Duodenal mucosa (tissue), 2 donors: Measurements from ENCODE around the gene GNB1.

Source experiments
- H3K27ac ChIP-seq: one replicate; pipeline ENCODE4 v1.7.0; 2013; ENCODE audit warnings: low read depth, low read length
- H3K27me3 ChIP-seq, 2 donors: one replicate each; pipeline ENCODE4 v1.7.0; 2013; ENCODE audit warnings: low read length in 2 of 2, control low read depth in 1 of 2; ENCODE audit not compliant: insufficient read depth in 2 of 2, control insufficient read depth in 1 of 2
- H3K36me3 ChIP-seq, 2 donors: one replicate each; pipeline ENCODE4 v1.7.0; 2013; ENCODE audit warnings: low read length in 2 of 2, control low read depth in 1 of 2; ENCODE audit not compliant: insufficient read depth in 2 of 2, control insufficient read depth in 1 of 2
- H3K4me1 ChIP-seq, 2 donors: one replicate each; pipeline ENCODE4 v1.7.0; 2013; ENCODE audit warnings: low read length in 2 of 2, control low read depth in 1 of 2; ENCODE audit not compliant: insufficient read depth in 2 of 2, control insufficient read depth in 1 of 2
- H3K4me3 ChIP-seq, 2 donors: one replicate each; pipeline ENCODE4 v1.7.0; 2013; ENCODE audit warnings: low read length in 2 of 2, low read depth in 1 of 2
- H3K9ac ChIP-seq, 2 donors: one replicate each; pipeline ENCODE4 v1.7.0; 2013; ENCODE audit warnings: low read length in 2 of 2, low read depth in 1 of 2
- H3K9me3 ChIP-seq, 2 donors: one replicate each; pipeline ENCODE4 v1.7.0; 2013; ENCODE audit warnings: low read length in 2 of 2, control low read depth in 1 of 2; ENCODE audit not compliant: control insufficient read depth in 1 of 2

Gene GNB1

DNA sequence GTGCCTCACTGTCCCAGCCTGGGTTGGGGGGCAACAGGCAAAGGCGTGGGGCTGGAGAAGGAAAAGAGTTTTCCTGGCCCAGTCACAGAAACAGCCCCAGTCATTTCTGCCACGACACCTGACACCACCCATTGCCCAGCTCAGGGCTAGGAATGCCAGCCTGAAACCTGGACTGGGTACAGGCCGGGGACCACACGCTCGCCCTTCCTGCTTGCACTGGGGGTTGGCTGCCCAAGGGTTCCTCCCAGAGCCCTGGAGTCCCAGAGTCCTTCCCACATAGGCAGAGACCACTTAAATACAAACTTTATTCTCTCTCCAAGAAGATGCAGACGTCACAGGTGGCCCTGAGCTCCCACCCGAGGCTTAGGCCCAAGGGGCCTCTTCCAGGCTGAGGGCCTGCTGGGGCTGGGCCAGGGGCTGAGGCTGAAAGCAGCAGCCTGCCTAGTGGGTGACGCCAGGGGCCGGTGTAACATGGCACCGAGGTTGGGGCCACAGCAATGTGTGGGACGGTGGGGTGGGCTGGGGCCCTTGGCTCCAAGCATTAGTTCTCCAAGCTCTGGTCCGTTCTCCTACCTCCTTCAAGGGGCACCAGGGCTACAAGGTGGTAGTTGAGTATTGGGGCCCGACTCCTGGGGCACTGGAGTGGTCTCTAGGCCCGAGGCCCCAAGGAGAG is 26.6 kb upstream of the GNB1 start:
- H3K9ac ChIP-seq: no peak overlapping the region
- H3K27ac ChIP-seq: no peak overlapping the region
- peaks cover 18 to 24% of the 10 kb centered on the region in 2 donors for H3K4me1 ChIP-seq

DNA sequence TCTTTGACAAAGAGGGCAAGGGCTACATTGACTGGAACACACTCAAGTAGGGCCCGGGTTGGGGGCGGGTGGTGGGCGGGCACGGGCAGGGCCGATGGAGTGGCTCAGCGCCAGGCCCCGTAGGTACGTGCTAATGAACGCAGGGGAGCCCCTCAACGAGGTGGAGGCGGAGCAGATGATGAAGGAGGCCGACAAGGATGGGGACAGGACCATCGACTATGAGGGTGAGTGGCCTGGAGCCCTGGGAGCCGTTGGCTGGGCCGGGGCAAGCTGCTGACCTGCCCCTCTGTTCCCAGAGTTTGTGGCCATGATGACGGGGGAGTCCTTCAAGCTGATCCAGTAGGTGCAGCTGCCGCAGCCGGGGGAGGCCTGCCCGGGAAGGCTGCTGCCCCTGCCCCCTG is 26.0 kb upstream of the GNB1 start:
- H3K9ac ChIP-seq: no peak overlapping the region
- no peaks in the 10 kb centered on the region for H3K36me3 ChIP-seq
- H3K4me1 ChIP-seq: peaks cover 15 to 21% of the 10 kb centered on the region in 2 donors
- H3K4me3 ChIP-seq: no peak overlapping the region
- no peaks in the 10 kb centered on the region for H3K27me3 ChIP-seq
- H3K27ac ChIP-seq: no peak overlapping the region
- no peaks in the 10 kb centered on the region for H3K9me3 ChIP-seq

More for the DNA sequence above, 26.6 kb upstream of the GNB1 start:
- Histone ChIP-seq H3K4me3 (no peak overlapping the region), H3K27me3 (no peaks in the 10 kb centered on the region), H3K36me3 (no peaks in the 10 kb centered on the region), H3K9me3 (no peaks in the 10 kb centered on the region)

DNA sequence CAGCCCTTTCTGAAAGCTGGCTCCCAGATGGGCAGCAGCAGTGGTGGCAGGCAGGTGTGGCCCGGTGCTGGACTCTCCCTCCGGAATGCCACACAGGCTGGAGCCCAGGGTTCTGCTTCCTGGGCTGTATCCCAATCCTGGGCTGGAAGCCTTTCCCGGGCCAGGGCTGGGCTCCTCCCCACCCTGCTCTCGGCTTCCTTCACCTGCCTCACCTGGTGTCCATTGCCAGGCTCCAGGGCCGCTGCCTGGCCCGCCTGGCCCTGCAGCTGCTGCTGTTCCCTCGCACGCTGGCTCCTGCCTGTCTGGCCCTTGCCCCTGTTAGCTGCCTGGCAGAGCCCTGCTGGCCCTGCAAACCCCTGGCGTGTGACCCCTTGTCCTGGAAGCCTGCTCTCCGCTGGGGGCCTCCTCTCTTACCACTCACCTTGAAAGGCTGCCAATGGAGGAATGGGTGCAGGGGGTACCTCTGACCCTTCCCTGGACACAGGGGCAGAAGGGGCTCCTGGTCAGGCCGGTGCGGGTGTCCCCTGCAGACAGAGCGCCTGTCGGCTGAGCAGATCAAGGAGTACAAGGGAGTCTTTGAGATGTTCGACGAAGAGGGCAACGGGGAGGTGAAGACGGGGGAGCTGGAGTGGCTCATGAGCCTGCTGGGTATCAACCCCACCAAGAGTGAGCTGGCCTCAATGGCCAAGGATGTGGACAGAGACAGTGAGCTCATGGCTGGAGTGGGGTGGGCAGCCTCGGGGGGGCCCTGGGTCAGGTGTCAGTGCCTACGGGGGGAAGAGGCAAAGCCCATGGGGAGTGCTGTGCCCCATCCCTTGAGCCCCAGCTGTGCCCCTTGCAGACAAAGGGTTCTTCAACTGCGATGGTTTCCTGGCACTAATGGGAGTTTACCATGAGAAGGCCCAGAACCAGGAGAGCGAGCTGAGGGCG is 25.3 kb upstream of the GNB1 start:
- Histone ChIP-seq H3K27me3 (no peaks in the 10 kb centered on the region), H3K36me3 (no peaks in the 10 kb centered on the region), H3K9ac (no peak overlapping the region), H3K4me3 (no peak overlapping the region), H3K27ac (no peak overlapping the region), H3K9me3 (no peaks in the 10 kb centered on the region), H3K4me1 (peaks cover 15 to 21% of the 10 kb centered on the region in 2 donors)

DNA sequence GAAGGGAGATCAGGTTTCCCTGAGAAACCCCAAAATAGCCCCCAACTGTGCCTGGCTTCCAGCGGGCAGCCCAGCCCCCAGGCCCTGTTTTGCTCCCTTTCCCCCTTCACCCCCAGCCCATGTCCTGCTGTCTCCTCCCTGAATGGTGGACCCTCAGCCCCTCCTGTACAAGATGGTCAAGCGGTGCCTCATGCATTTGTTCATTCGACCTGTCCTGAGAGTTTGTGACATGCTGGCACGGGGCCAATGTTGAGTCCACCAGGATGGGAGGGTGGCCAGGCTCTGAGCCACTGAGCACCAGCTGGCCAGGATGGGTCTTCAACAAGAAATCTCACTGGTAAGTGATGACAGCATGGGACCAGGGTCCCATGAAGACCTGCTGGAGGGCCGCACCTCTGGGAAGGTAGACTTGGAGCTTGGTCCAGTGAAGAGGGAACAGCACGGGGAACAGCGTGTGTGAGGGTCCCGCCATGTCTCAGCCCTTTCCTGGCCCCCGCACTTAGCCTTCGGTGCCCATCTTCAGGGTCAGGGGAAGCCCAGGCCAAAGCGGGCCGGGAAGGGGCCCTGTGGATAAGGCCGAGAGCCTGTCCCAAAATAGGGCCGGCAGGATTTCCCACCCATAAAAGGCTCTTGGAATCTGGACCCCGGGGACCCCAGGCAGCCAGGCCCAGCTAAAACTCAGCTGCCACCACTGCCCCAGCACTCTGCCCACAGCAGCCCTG is 24.2 kb upstream of the GNB1 start, which contains the start of gene CALML6:
Gene CALML6, plus strand, starts transcription at position 290 of the 722 bp plus-strand sequence. Its CDS starts 21 bp downstream, at position 311.
- Histone ChIP-seq H3K4me3 (no peak within 1 kb of the TSS), H3K27ac (no peak within 1 kb of the TSS), H3K4me1 (peaks cover 14 to 21% of the 10 kb centered on the region in 2 donors), H3K36me3 (no peaks in the 10 kb centered on the region), H3K9me3 (no peaks in the 10 kb centered on the region), H3K27me3 (no peaks in the 10 kb centered on the region), H3K9ac (no peak within 1 kb of the TSS)

DNA sequence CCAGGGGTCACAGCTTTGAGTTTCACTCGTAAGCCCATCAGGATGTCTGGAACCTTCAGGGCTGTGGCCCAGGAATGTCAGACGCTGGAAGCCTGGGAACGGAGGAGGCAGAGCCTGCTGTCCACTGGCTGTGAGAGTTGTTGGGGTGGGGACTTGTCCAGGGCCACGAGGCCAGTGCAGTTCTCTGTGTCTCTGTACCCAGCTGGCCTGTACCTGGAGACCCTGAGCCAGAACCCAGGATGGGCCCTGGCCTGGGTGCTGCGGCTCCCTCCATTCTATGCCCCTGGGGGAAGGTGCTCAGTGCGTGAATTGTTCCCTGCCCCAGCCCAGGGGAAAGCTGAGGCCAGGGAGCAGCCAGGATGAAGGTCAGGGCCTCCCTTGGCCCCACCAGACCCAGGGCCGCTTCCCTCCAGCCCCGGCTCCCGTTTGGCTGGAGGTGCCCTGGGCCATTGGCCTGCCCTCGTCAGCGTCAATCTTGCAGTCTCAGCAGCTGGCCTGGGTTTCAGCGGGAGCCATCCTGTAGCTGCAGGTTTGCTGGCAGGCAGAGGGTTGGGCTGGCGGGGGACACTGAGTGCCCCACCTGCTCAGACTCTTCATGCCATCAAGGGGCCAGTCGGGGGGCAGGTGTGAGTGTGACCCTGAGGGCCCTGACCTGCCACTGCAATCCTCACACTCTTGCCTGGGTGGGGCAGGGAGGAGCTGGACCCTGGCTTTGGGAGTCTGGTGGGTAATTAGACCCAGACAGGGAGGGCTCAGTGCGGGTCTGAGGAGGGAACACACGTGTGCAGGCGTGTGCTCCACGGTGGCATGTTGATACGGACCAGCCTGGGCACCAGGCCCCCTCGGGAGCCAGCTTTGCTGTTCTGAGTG is 23.4 kb upstream of the GNB1 start:
- no peak overlapping the region for H3K9ac ChIP-seq
- no peak overlapping the region for H3K27ac ChIP-seq
- no peaks in the 10 kb centered on the region for H3K27me3 ChIP-seq
- peaks cover 11 to 20% of the 10 kb centered on the region in 2 donors for H3K4me1 ChIP-seq
- H3K9me3 ChIP-seq: no peaks in the 10 kb centered on the region
- no peaks in the 10 kb centered on the region for H3K36me3 ChIP-seq
- H3K4me3 ChIP-seq: no peak overlapping the region

DNA sequence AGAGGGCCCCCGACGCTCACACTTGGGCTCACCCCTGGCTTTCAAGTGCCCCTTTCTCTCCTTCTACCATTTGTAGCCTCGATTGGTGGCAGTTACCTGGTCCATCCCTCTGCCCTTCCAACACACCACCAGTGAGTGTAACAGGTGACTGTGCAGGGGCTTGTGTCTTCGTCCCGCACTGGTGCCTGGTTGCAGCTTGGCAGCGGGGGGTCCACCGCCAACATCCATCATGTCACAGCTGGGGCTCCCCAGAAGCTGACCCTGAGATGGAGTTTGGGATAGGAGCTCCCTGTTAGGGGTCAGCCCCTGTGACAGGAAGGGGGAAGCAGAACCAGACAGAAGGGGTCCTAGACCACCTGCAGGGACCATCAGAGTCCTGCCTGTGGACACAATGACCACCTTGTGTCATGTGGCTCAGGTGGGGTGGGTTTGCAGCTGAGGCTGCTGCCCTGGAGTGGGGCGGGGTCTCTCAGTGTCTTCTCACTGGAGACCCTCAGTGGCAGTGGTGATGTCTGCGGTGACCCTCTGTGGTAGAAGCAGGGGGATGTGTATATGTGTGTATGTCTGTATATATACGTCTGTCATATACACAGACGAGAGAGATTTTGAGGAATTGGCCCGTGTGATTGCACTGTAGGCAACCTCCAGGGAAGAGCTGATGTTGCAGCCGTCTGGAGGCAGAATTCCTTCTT is 20.6 kb upstream of the GNB1 start:
- peaks cover 18 to 20% of the 10 kb centered on the region in 2 donors for H3K4me1 ChIP-seq
- H3K27ac ChIP-seq: no peak overlapping the region
- H3K4me3 ChIP-seq: no peak overlapping the region
- H3K36me3 ChIP-seq: no peaks in the 10 kb centered on the region
- no peaks in the 10 kb centered on the region for H3K9me3 ChIP-seq
- H3K9ac ChIP-seq: no peak overlapping the region
- H3K27me3 ChIP-seq: no peaks in the 10 kb centered on the region

DNA sequence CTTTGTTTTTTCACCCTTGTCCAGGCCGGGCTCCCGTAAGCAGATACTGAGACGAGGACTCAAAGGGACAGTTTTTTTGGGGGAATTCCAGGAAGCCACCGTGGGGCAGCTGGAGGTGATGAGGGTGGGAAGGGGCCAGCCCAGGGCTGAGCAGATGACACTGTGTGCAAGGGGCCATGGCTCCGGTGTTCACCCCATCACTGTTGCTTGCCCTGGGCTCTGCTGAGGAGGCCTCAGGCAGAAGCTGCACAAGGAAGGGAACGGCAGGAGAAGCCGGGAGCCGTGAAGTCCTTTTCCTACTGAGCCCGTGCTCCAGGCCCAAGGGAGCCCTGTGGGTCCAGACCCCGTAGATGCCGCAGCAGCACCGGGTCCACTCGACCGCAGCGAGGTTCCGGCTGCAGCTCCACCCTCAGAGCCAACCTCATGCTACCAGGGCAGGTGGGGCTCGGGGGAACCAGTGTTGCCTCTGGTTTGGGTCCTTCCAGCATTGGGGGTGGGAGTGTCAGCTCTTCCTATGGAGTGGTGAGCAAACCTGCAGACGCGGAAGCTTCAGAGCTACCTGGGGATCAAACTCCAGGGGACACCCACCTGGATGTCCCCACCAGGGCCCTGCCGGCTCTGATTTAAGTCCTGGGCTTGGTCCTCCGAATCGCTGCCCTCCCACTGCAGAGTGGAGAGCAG is 19.9 kb upstream of the GNB1 start:
- no peak overlapping the region for H3K4me3 ChIP-seq
- H3K27ac ChIP-seq: peak overlapping the region; percentile 10
- no peaks in the 10 kb centered on the region for H3K36me3 ChIP-seq
- no peaks in the 10 kb centered on the region for H3K9me3 ChIP-seq
- no peaks in the 10 kb centered on the region for H3K27me3 ChIP-seq
- H3K9ac ChIP-seq: no peak overlapping the region
- H3K4me1 ChIP-seq: peaks cover 21 to 22% of the 10 kb centered on the region in 2 donors

DNA sequence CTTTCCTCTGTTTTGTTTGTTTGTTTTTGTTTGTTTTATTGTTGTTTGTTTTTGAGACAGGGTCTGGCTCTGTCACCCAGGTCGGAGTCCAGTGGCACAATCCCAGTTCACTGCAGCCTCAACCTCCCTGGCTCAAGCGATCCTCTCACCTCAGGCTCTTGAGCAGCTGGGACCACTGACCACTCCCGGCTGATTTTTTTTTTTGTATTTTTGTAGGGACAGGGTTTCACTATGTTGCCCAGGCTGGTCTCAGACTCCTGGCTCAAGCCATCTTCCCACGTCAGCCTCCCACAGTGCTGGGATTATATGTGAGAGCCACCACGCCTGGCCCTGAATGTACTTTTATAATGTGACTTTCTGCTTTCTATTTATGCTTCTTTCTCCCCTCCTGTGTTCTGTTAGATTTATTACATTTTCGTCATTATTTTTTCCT is 19.2 kb upstream of the GNB1 start:
- peak overlapping the region; percentile 13 for H3K27ac ChIP-seq
- H3K9ac ChIP-seq: no peak overlapping the region
- no peaks in the 10 kb centered on the region for H3K36me3 ChIP-seq
- H3K4me3 ChIP-seq: peak overlapping the region in 1 of 2 donors; percentile 43
- H3K9me3 ChIP-seq: no peaks in the 10 kb centered on the region
- H3K4me1 ChIP-seq: peaks cover 18 to 22% of the 10 kb centered on the region in 2 donors
- no peaks in the 10 kb centered on the region for H3K27me3 ChIP-seq

DNA sequence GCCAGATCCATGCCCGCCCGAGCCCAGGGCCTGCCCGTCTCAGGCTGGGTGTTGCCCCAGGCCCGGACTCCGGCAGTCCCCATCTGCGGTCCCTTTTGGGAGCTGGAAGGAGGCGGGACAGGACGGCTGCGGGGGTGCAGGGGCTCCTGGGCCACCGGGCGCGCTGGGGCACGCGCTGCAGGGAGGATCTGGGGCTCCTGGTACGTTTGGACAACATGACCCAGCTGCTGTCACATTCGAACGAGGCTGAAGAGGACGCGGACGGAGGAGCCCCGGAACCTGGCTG is 17.6 kb upstream of the GNB1 start:
- H3K27ac ChIP-seq: peak overlapping the region; percentile 78
- peaks cover 18 to 22% of the 10 kb centered on the region in 2 donors for H3K4me1 ChIP-seq
- H3K4me3 ChIP-seq: peak overlapping the region; percentile 69 to 76
- peak overlapping the region; percentile 70 to 80 for H3K9ac ChIP-seq
- no peaks in the 10 kb centered on the region for H3K36me3 ChIP-seq
- H3K9me3 ChIP-seq: no peaks in the 10 kb centered on the region
- H3K27me3 ChIP-seq: no peaks in the 10 kb centered on the region
